Upper lobe of left lung (tissue), 6 donors: ENCODE results near the gene SIGLEC5. TPM values are rescaled to one million over a fixed set of nuclear protein-coding genes. Genes with fewer than 3 reads are reported as not detected.
A peak's percentile ranks its signal among the peaks of the same experiment; 100 is the strongest.

Experiments
- ATAC-seq, 2 donors: fragments of 200-7000 bp; cut with Tn5 transposase; one replicate each; pipeline ENCODE4 v1.9.1; 2022; ENCODE audit warnings: mild to moderate bottlenecking in 2 of 2, moderate library complexity in 2 of 2; ENCODE audit not compliant: low FRiP score in 2 of 2
- DNase-seq, 2 donors: peaks; one replicate each; pipeline ENCODE4 v3.0.0-alpha.2; 2019 to 2020
- H3K27ac ChIP-seq, 4 donors: fragments of 200-600 bp; sonication (generic); one replicate each; pipeline ENCODE4 v1.5.1; 2016 to 2019
- H3K27me3 ChIP-seq, 4 donors: fragments of 200-600 bp; sonication (generic); one replicate each; pipeline ENCODE4 v1.5.1; 2017 to 2019
- H3K36me3 ChIP-seq, 4 donors: fragments of 200-600 bp; sonication (generic); one replicate each; pipeline ENCODE4 v1.5.1; 2016 to 2019
- H3K4me1 ChIP-seq, 4 donors: fragments of 200-600 bp; sonication (generic); one replicate each; pipeline ENCODE4 v1.5.1; 2018 to 2019
- H3K4me3 ChIP-seq, 4 donors: fragments of 200-600 bp; sonication (generic); one replicate each; pipeline ENCODE4 v1.5.1; 2017 to 2019; ENCODE audit warnings: mild to moderate bottlenecking in 2 of 4, moderate library complexity in 1 of 4
- H3K9me3 ChIP-seq, 4 donors: fragments of 200-600 bp; sonication (generic); one replicate each; pipeline ENCODE4 v1.5.1; 2018 to 2019
- EP300 ChIP-seq, 4 donors: sonication (generic); formaldehyde crosslinking; IDR thresholded peaks; one replicate each; pipeline ENCODE4 v1.5.1; 2017; ENCODE audit warnings: antibody characterized with exemption in 4 of 4, control low read depth in 2 of 4
- POLR2A ChIP-seq, 4 donors: fragments of 450-650 bp; IDR thresholded peaks; one replicate each; pipeline ENCODE4 v1.5.1; 2016 to 2017; ENCODE audit warnings: antibody characterized with exemption in 4 of 4, mild to moderate bottlenecking in 2 of 4
- POLR2AphosphoS5 ChIP-seq, 2 donors: sonication (generic); formaldehyde crosslinking; IDR thresholded peaks; one replicate each; pipeline ENCODE4 v1.5.1; 2017; ENCODE audit warnings: antibody characterized with exemption in 2 of 2
- WGBS, 2 donors: methylation state at CpG; one replicate each; pipeline ENCODE4 v1.1.5; 2017 to 2018; 5-methylcytosine and 5-hydroxymethylcytosine counted together
- total RNA-seq, 6 donors: library from RNA; depleted of rRNA in 4 of 6; stranded (reverse); fragments of >200 nt in 4 of 6; gene quantifications; one replicate each; pipeline versions ENCODE4 v1.1.0 to v1.2.1, GENCODE V29; 2016 to 2021
- TF ChIP-seq, protein P1 (sequence below), 6 experiments: fragments of 450-650 bp in 4 of 6; fragments of 200-600 bp in 2 of 6; sonication (generic) in 2 of 6; IDR thresholded peaks; one replicate each; pipeline ENCODE4 v1.5.1; 2016 to 2019; ENCODE audit warnings: antibody characterized with exemption in 6 of 6
- donor health status: DM: no; HTN: no; CAD: no; lungs with moderate emphysema.
- donor health status: DM: no; HTN: yes; CAD: no; lungs with severe emphysema.

The SIGLEC5 gene
- total RNA-seq, 6 donors from 2014 or later, result 0.46 to 9.4 (median 5.7) TPM; not detected in 2

DNA sequence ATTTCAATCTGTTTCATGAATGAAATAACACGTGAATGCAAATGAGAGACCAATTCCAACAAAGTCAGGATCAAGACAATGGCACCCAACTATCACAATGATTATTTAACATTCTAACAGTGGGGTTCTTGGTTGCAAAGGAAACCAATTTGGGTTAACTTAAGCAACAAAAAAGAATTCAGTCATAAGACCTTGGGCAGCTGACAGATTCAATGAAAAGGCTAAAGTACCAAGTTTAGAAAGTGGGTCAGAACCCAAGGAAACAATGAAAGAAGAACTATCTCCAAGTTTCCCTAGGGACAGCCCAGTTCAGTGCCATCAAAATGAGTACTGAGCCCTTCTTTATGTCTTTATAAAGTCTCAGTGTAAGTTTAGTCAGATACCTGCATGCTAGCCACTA lies 33.9 kb upstream of the SIGLEC5 start:
- ATAC-seq, result no peak
- TF ChIP-seq POLR2AphosphoS5 (IDR thresholded peaks at IDR 0.05) (no peak), EP300 (IDR thresholded peaks at IDR 0.05) (no peak), POLR2A (IDR thresholded peaks at IDR 0.05) (no peak)
- TF ChIP-seq, protein P1, sequence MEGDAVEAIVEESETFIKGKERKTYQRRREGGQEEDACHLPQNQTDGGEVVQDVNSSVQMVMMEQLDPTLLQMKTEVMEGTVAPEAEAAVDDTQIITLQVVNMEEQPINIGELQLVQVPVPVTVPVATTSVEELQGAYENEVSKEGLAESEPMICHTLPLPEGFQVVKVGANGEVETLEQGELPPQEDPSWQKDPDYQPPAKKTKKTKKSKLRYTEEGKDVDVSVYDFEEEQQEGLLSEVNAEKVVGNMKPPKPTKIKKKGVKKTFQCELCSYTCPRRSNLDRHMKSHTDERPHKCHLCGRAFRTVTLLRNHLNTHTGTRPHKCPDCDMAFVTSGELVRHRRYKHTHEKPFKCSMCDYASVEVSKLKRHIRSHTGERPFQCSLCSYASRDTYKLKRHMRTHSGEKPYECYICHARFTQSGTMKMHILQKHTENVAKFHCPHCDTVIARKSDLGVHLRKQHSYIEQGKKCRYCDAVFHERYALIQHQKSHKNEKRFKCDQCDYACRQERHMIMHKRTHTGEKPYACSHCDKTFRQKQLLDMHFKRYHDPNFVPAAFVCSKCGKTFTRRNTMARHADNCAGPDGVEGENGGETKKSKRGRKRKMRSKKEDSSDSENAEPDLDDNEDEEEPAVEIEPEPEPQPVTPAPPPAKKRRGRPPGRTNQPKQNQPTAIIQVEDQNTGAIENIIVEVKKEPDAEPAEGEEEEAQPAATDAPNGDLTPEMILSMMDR (IDR thresholded peaks at IDR 0.05), result no peak
- Histone ChIP-seq H3K27me3 (no peaks in the 10 kb centered on the region), H3K4me3 (no peak overlapping the region), H3K4me1 (no peaks in the 10 kb centered on the region), H3K36me3 (no peaks in the 10 kb centered on the region), H3K9me3 (no peaks in the 10 kb centered on the region), H3K27ac (no peak overlapping the region)
- no peak for DNase-seq
- WGBS, 2 donors, result 17 to 32% methylated on average over 1 of the region's 1 CpG

DNA sequence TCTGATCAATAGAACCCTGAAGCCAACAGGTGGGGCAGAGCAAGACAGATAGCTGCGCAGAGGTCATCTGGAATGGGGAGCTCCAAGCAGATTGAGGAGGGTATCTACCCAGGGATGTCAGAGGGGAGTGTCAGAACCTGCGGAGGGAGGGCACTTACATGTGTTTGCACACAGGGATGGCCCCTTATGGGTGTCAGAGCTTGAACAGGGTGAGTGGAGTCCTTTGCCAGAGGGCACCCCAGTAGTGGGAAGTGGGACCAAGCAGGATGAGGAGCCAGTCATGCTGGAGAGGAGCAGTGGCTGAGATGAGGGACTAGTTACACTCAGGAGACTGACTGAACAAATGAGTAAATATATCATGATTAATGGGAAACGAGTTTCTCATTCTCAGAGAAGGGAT lies 33.4 kb upstream of the SIGLEC5 start:
- no peaks in the 10 kb centered on the region for H3K4me1 ChIP-seq
- no peaks in the 10 kb centered on the region for H3K36me3 ChIP-seq
- H3K9me3 ChIP-seq, result no peaks in the 10 kb centered on the region
- no peak overlapping the region for H3K4me3 ChIP-seq
- H3K27ac ChIP-seq, result no peak overlapping the region
- H3K27me3 ChIP-seq, result no peaks in the 10 kb centered on the region
- TF ChIP-seq, protein P1 (IDR thresholded peaks at IDR 0.05), result no peak
- no peak for TF ChIP-seq POLR2AphosphoS5 (IDR thresholded peaks at IDR 0.05)
- no peak for ATAC-seq
- WGBS, 2 donors, result 50 to 54% methylated on average over 3 of the region's 3 CpGs
- DNase-seq, result no peak

DNA sequence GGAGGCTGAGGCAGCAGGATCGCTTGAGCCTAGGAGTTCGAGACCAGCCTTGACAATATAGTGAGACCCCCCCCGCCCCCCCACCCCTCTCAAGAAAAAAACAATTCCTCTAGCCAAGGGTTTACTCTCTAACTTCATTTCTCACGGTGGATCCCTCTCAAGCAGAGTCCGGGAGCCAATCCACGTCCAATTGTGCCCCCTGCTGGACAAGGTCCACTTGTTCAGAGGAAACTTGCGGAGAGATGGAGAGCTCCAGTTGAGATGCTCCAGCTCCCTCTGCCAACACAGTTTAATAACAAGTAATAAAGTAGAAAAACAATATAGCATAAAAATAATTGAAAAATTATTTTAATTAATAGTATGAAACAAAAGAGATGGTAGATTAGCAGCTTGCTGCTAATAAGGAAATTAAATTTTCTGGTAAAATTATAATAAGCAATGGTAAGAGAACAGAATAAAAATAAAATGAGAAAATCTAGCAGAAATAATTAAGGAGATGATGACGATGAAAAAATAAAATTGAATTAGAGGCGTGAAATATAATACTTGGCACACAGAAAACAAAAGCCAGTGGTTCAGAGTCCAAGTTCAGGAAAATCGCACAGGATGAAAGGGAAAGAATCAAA lies 30.9 kb upstream of the SIGLEC5 start:
- 9 to 13% methylated on average over 8 to 10 of the region's 10 CpGs for WGBS, 2 donors

DNA sequence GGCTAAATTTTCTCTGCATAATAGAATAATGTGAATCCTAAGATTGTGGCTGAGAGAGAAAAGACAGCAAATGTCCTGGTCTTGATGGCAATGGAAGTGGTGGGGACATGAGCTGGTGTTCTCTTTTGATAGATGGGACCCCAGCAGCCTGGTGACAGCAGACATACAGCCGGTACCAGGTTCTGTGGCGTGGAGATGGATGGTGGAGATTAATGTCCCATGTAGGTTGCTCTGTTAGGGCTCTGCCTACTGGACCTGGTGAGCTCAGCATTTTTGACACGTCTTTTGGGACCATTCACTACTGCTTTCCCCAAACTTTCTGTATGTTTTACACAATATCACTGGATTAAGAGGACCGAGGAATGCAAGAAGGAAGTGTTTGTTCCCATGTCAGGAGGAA lies 24.6 kb upstream of the SIGLEC5 start:
- 42 to 67% methylated on average over 4 of the region's 4 CpGs for WGBS, 2 donors
- no peaks in the 10 kb centered on the region for H3K27me3 ChIP-seq
- no peak for TF ChIP-seq POLR2AphosphoS5 (IDR thresholded peaks at IDR 0.05)
- no peak for TF ChIP-seq POLR2A (IDR thresholded peaks at IDR 0.05)
- TF ChIP-seq EP300 (IDR thresholded peaks at IDR 0.05), result no peak
- TF ChIP-seq, protein P1 (IDR thresholded peaks at IDR 0.05), result no peak
- H3K9me3 ChIP-seq, result no peaks in the 10 kb centered on the region
- no peaks in the 10 kb centered on the region for H3K36me3 ChIP-seq
- H3K27ac ChIP-seq, result no peak overlapping the region
- H3K4me3 ChIP-seq, result no peak overlapping the region
- H3K4me1 ChIP-seq, result peaks cover 0 to 3% (median 1%) of the 10 kb centered on the region in 4 donors
- ATAC-seq, result no peak
- DNase-seq, result no peak

More for the DNA sequence above, 30.9 kb upstream of the SIGLEC5 start:
- H3K36me3 ChIP-seq, result no peaks in the 10 kb centered on the region
- no peak overlapping the region for H3K4me3 ChIP-seq
- H3K27me3 ChIP-seq, result no peaks in the 10 kb centered on the region
- DNase-seq, result peak in 1 of 2 donors; percentile 77
- ATAC-seq, result peak in 1 of 2 donors; percentile 58
- peaks cover 0 to 2% (median 0%) of the 10 kb centered on the region in 4 donors for H3K4me1 ChIP-seq
- H3K9me3 ChIP-seq, result no peaks in the 10 kb centered on the region
- TF ChIP-seq, protein P1 (IDR thresholded peaks at IDR 0.05), result peak in 5 of 6 experiments; percentile 20 to 51 (median 42)
- no peak for TF ChIP-seq EP300 (IDR thresholded peaks at IDR 0.05)
- no peak overlapping the region for H3K27ac ChIP-seq

DNA sequence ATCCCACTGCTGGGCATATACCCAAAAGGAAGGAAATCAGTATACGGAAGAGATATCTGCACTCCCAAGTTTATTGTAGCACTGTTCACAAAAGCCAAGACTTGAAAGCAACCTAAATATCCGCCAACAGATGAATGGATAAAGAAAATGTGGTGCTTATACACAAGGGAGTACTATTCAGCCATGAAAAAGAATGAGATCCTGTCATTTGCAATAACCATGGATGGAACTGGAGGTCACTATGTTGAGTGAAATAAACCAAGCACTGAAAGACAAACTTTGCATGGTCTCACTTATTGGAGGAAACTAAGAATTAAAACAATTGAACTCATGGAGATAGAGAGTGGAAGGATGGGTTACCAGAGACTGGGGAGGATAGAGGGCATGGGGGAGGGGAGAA lies 23.0 kb upstream of the SIGLEC5 start:
- WGBS, 2 donors, result 27 to 54% methylated on average over 2 of the region's 2 CpGs
- no peak for TF ChIP-seq POLR2A (IDR thresholded peaks at IDR 0.05)
- no peak for TF ChIP-seq EP300 (IDR thresholded peaks at IDR 0.05)
- TF ChIP-seq, protein P1 (IDR thresholded peaks at IDR 0.05), result no peak
- no peak for TF ChIP-seq POLR2AphosphoS5 (IDR thresholded peaks at IDR 0.05)
- no peak for ATAC-seq
- Histone ChIP-seq H3K4me3 (no peak overlapping the region), H3K27ac (no peak overlapping the region), H3K9me3 (no peaks in the 10 kb centered on the region), H3K4me1 (peaks cover 0 to 3% (median 1%) of the 10 kb centered on the region in 4 donors), H3K27me3 (no peaks in the 10 kb centered on the region), H3K36me3 (no peaks in the 10 kb centered on the region)
- DNase-seq, result no peak
